Pancreas (tissue), 10 donors: ENCODE data around the gene THTPA. TPM values are rescaled to one million over a fixed set of nuclear protein-coding genes. Genes with fewer than 3 reads are reported as not detected.
A peak's percentile ranks its signal among the peaks of the same experiment; 100 is the strongest.
"Not testable (repeated sequence)": the region's sequence is repeated elsewhere in the genome, so short reads cannot be mapped to it uniquely, and the experiment has no call there.

Source experiments
- ATAC-seq, 4 donors: fragments of 200-7000 bp; cut with Tn5 transposase; one replicate each; pipeline versions ENCODE4 v1.8.0 to v1.9.1; 2020; ENCODE audit warnings: mild to moderate bottlenecking in 4 of 4, moderate library complexity in 4 of 4
- DNase-seq, 6 donors: peaks; one replicate each; pipeline ENCODE4 v3.0.0-alpha.2; 2020
- FAIRE-seq: peaks from 2 replicates; lab custom pipeline; 2012; peaks lifted over from hg19 to GRCh38; lab: Jason Lieb, UNC
- H3K27ac ChIP-seq, 4 donors: fragments of 200-600 bp; sonication (generic); 1 replicate in 3 of 4; 2 replicates in 1 of 4; pipeline versions ENCODE4 v1.5.0 to v1.8.0; 2020
- H3K27me3 ChIP-seq, 4 donors: fragments of 200-600 bp; one replicate each; pipeline ENCODE4 v1.8.0; 2021
- H3K36me3 ChIP-seq, 3 donors: fragments of 200-600 bp; sonication (generic) in 1 of 3; one replicate each; pipeline versions ENCODE4 v1.5.0 to v1.8.0; 2020 to 2021
- H3K4me1 ChIP-seq, 3 donors: fragments of 200-600 bp; one replicate each; pipeline ENCODE4 v1.8.0; 2021
- H3K4me3 ChIP-seq, 4 donors: fragments of 200-600 bp; sonication (generic) in 2 of 4; one replicate each; pipeline versions ENCODE4 v1.5.0 to v1.8.0; 2020 to 2021
- H3K9me3 ChIP-seq, 4 donors: fragments of 200-600 bp; one replicate each; pipeline ENCODE4 v1.8.0; 2021
- CTCF ChIP-seq, 4 donors: fragments of 200-600 bp; sonication (generic) in 3 of 4; IDR thresholded peaks; one replicate each; pipeline versions ENCODE4 v1.5.0 to v1.8.0; 2021; ENCODE audit warnings: antibody characterized with exemption in 4 of 4
- WGBS, 2 donors: extraction: QIAGEN DNeasy Blood & Tissue Kit; methylation state at CpG; one replicate each; pipeline ENCODE4 v1.1.7; 2013; 5-methylcytosine and 5-hydroxymethylcytosine counted together
- intact Hi-C, 3 donors: fragments of 100-400 bp; cut with DNase I; formaldehyde crosslinking; loops; one replicate each; pipeline versions ENCODE4 v1.11.1 to v1.14.2; 2022
- polyA plus RNA-seq, 2 donors: library from polyadenylated mRNA; stranded (reverse); fragments of 200-250 nt; gene quantifications; one replicate each; pipeline ENCODE4 v1.2.3, GENCODE V29; 2013
- total RNA-seq, 6 donors: library from RNA; stranded (reverse); fragmentation: NEBNext Ultra II Directional in 4 of 6; extraction: Animal tissue kit (Norgen Biotek cat#: 25700) in 4 of 6; gene quantifications; one replicate each; pipeline versions ENCODE4 v1.2.1 to v1.2.4, GENCODE V29; 2021 to 2023
- donor health status: healthy with polysubstance abuse.
- donor health status: DM: no; HTN: no; CAD: no; lungs with moderate emphysema.
- donor health status: DM: no; HTN: no; CAD: no.
- donor health status: control.
- donor health status: control.
- donor health status: Bipolar disorder and iron deficiency.
- donor health status: DM: yes; HTN: yes; CAD: no.
- donor health status: DM: no; HTN: no; CAD: no.
- donor health status: DM: no; HTN: no; CAD: no.
- donor health status: DM: yes; HTN: yes; CAD: no.

THTPA gene
- total and polyA plus RNA-seq, 8 donors = 5.6 to 11.9 (median 9.3) TPM

- WGBS, 2 donors = 13 to 17% methylated on average over 5 of the region's 5 CpGs
- Histone ChIP-seq H3K27ac (peak overlapping the region in 2 of 4 donors; percentile 63 to 76), H3K27me3 (no peaks in the 10 kb centered on the region), H3K36me3 (no peaks in the 10 kb centered on the region), H3K9me3 (no peaks in the 10 kb centered on the region), H3K4me1 (peaks cover 0 to 5% (median 0%) of the 10 kb centered on the region in 3 donors), H3K4me3 (no peak overlapping the region)
- peak; percentile 61 to 86 (median 80) for TF ChIP-seq CTCF (IDR thresholded peaks at IDR 0.05)
- ATAC-seq = peak; percentile 99 to 100 (median 100)
- DNase-seq = peak; percentile 90 to 97 (median 95)
- intact Hi-C loops = loop anchor here in 1 of 3 donors (10.0 kb wide), 1 partner anchor 316 kb away; no protein-coding TSS in a partner anchor
- FAIRE-seq = no peak
These were observed 33.0 kb downstream of the THTPA start for GRCh38 chr14:23588884-23589598.

GRCh38 chr14:23589606-23590005 is 33.5 kb downstream of the THTPA start:
- 93 to 97% methylated on average over 2 of the region's 2 CpGs for WGBS, 2 donors
- Histone ChIP-seq H3K4me3 (no peak overlapping the region), H3K4me1 (peaks cover 0 to 5% (median 0%) of the 10 kb centered on the region in 3 donors), H3K27ac (peak overlapping the region in 2 of 4 donors; percentile 63 to 76), H3K36me3 (no peaks in the 10 kb centered on the region), H3K27me3 (no peaks in the 10 kb centered on the region), H3K9me3 (no peaks in the 10 kb centered on the region)
- no peak for FAIRE-seq
- intact Hi-C loops = loop anchor here in 1 of 3 donors (10.0 kb wide), 1 partner anchor 315 kb away; no protein-coding TSS in a partner anchor
- no peak for DNase-seq
- no peak for TF ChIP-seq CTCF (IDR thresholded peaks at IDR 0.05)
- peak in 1 of 4 donors; percentile 6 for ATAC-seq

- peaks cover 0 to 5% (median 0%) of the 10 kb centered on the region in 3 donors for H3K4me1 ChIP-seq
- H3K27ac ChIP-seq = no peak overlapping the region
- H3K4me3 ChIP-seq = no peak overlapping the region
- 89% methylated on average over 4 of the region's 4 CpGs for WGBS, 2 donors
- H3K36me3 ChIP-seq = no peaks in the 10 kb centered on the region
- intact Hi-C loops = no loop called here
- TF ChIP-seq CTCF (IDR thresholded peaks at IDR 0.05) = no peak
- ATAC-seq (no peak), FAIRE-seq (no peak), DNase-seq (no peak)
- no peaks in the 10 kb centered on the region for H3K27me3 ChIP-seq
- no peaks in the 10 kb centered on the region for H3K9me3 ChIP-seq
These were observed 34.1 kb downstream of the THTPA start for GRCh38 chr14:23590198-23590597.

- H3K9me3 ChIP-seq, FAIRE-seq, intact Hi-C loops: not testable (repeated sequence)
These were observed 38.1 kb downstream of the THTPA start for GRCh38 chr14:23594191-23594590.

GRCh38 chr14:23600322-23600707 is 44.2 kb downstream of the THTPA start:
- H3K27me3 ChIP-seq = no peaks in the 10 kb centered on the region
- no peak for FAIRE-seq
- WGBS, 2 donors = 47 to 97% methylated on average over 2 of the region's 2 CpGs
- no peaks in the 10 kb centered on the region for H3K36me3 ChIP-seq
- DNase-seq = no peak
- ATAC-seq = no peak
- TF ChIP-seq CTCF (IDR thresholded peaks at IDR 0.05) = no peak
- no peak overlapping the region for H3K27ac ChIP-seq
- no peak overlapping the region for H3K4me3 ChIP-seq
- peaks cover 0 to 8% (median 0%) of the 10 kb centered on the region in 3 donors for H3K4me1 ChIP-seq
- intact Hi-C loops = no loop called here
- no peaks in the 10 kb centered on the region for H3K9me3 ChIP-seq

More at GRCh38 chr14:23594191-23594590, 38.1 kb downstream of the THTPA start:
- not testable (repeated sequence) for DNase-seq, H3K27me3 ChIP-seq, H3K36me3 ChIP-seq, H3K4me1 ChIP-seq, H3K4me3 ChIP-seq, H3K27ac ChIP-seq, ATAC-seq
- 94 to 98% methylated on average over 3 of the region's 3 CpGs for WGBS, 2 donors
